ENCODE data around the gene ARHGAP8.

Gene ARHGAP8

DNA sequence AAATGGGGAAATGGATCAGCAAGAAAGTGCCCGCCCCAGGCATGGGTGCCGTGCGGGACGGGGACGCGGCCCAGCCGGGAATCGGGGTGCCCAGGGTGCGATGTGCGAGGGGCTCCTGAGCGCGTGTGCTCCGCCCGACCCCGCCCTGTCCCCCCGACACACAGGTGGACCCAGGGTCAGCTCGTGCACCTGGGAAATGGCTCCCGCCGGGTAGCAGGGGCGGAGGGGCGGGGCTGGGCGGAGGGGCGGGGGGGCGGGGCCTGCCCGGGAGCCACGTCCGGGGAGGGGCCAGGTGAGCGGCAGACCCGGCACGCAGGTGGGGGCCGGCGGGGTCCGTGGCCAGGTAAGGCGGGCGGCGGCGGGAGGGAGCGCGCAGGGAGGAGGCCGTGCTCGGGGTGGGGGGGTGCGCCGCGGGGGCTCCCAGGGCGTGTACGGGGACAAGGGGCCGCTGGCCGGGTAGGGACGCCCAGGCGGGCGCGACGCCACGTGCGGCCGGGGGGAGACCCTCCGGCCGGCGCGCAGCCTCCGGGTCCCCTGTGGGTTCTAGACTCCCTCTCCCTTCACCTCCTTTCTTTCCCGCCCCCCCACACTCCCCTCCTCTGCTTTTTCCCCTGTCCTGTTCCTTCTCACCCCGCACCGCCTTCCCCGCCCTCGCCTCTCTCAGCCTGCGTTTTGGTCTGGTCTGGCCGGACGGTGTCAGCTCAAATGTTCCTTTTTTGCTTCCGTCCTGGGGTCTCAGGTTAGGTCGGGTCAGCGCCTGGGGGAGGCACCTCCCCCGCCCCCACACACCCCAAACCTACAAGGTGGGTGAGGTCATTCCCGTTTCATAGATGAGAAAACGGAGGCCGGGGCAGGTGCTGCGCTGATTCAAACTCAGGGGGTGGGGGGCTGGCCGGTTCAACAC, at the start of gene ARHGAP8:
TSS of gene ARHGAP8 (plus strand) at position 291 of the 904 bp plus-strand sequence. CDS start 33,953 bp downstream, outside the sequence.
- no peak for DNase-seq

GRCh38 chr22:44703255-44703870, 49.0 kb upstream of the ARHGAP8 start:
- DNase-seq: no peak

GRCh38 chr22:44704159-44705021, 48.0 kb upstream of the ARHGAP8 start:
- no peak for DNase-seq

DNA sequence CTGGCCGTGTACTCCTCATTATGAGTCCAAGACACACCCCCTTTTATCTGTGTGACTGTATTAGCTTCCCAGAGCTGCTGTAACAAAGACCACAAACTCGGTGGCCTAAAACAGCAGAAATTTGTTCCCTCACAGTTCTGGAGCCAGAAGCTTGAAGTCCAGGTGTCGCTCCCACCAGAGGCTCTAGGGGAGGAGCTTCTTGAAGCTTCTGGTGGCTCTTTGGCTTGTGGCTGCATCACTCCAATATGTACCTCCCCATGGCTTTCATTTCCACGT, 47.4 kb upstream of the ARHGAP8 start:
- DNase-seq: no peak

DNA sequence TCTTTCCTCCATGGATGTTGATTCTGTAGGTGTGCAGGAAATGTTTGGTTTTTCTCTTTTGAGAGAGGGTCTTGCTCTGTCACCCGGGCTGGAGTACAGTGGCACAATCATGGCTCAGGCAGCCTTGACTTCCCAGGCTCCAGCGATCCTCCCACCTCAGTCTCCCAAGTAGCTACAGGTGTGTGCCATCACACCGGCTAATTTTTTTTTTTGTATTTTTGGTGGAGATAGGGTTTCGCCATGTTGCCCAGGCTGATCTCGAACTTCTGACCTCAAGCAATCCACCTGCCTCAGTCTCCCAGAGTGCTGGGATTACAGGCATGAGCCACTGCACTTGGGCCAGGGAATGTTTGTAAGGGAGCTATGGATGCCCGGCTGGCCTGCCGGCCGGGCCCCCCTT, 45.9 kb upstream of the ARHGAP8 start:
- DNase-seq: no peak

DNA sequence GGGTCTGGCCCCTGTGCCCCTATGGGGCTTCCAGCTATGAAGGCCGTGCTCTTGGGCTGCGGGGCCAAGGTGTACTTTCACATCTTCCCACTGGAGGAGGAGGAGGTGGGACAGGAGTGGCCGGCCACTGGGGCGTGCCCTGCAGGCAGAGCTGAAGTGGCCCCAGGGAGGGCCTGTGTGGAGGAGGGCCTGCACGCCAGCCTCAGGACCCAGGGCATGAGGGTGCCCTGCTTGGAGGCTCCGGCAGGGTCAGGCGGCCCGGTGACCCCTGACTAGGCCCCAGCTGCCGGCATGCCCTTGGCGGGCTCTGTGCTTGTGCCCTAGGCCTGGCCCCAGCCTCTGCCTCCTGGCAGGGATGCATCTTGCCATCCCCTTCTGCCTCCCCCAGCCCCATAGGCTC, 45.2 kb upstream of the ARHGAP8 start:
- DNase-seq: no peak

DNA sequence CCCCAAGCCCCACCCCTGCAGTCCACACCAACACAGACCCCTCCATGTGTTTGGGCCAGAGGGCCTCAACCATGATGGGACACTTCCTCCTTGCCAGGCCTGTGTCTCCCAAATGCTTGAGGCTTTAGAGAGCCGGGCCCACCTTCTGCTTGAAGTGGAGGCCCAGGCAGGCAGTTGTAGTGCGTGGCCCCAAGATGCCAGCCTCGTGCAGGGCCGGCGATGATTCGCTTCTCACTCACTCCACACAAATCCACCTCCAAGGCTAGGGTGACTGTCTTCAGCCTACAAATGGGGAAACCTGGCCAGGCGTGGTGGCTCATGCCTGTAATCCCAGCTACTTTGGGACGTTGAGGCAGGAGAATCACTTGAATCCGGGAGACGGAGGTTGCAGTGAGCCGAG, 44.6 kb upstream of the ARHGAP8 start:
- no peak for DNase-seq

DNA sequence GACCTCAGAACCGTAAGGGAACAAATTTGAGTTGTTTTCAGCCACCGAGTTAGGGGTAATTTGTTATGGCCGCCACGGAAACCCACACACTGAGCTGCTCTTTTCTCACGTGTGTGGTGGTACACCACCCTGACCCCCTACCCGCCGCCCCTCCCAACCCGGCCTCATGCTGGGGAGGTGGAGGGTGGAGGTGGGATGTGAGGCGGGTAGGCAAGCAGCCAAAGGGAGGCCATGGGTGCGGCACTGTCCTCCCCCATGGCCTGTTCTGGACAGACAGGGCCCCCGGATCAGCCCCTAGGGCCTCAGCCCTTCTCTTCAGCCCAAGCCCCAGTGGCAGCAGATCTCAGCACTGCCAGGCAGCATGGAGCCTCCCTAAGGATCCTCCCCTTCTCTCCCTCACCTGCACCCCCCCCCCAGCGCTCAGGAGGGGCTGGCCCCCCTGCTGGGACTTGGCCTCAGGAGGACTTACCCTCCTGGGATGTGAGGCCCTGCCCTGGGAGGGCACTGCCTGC, 42.4 kb upstream of the ARHGAP8 start:
- peak; percentile 26 for DNase-seq

DNA sequence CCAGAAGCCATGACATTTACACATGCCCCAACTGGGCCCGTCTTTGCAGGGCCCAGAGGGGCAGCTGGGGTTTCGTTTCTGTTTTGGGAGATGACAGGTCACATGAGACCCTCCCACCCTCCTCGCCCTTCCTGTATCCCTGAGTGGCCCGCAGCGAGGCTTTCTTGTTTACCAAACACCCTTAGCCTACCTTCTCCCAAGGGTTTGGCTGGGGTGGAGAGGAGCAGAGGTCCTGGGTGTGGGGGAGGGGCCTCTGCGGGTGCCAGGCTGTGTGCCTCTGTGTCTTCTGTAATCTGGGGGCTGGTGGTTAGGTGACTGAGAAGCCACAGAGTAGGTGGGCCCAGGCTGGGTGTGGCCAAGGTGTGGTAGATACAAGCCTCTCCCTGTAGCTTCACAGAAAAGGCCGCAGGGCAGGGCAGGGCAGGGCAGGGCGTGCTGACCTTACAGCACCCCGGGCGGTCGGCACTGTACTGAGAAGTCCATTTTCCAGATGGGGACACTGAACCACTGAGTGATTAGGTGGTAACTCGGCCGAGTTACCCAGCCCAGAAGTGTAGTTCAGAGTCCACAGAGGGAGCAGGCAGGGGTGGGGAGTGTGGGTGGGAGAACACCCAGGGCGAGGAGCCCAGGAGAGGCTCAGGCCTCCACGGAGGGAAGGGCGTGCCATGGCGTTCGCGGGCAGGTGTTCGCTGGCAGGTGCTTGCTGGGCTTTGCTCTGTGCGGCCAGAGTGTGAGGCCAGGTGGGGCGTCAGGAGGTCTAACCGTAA, 41.7 kb upstream of the ARHGAP8 start:
- peak; percentile 35 for DNase-seq

DNA sequence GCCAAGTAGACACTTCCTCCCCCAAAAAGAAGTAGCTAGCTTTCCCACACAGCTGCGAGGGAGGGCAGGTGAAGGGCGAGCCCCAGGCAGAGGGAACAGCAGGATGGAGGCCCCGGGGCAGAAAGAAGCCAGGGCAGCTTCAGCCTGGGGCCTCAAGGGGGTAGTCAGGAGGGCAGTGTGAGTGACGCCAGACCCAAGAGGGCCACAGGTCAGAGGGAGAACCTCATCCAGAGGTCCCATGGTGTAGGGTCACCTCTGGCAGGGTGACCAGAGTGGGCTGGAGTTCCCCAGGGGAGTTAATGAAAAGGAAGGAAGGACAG, 41.2 kb upstream of the ARHGAP8 start:
- no peak for DNase-seq

DNA sequence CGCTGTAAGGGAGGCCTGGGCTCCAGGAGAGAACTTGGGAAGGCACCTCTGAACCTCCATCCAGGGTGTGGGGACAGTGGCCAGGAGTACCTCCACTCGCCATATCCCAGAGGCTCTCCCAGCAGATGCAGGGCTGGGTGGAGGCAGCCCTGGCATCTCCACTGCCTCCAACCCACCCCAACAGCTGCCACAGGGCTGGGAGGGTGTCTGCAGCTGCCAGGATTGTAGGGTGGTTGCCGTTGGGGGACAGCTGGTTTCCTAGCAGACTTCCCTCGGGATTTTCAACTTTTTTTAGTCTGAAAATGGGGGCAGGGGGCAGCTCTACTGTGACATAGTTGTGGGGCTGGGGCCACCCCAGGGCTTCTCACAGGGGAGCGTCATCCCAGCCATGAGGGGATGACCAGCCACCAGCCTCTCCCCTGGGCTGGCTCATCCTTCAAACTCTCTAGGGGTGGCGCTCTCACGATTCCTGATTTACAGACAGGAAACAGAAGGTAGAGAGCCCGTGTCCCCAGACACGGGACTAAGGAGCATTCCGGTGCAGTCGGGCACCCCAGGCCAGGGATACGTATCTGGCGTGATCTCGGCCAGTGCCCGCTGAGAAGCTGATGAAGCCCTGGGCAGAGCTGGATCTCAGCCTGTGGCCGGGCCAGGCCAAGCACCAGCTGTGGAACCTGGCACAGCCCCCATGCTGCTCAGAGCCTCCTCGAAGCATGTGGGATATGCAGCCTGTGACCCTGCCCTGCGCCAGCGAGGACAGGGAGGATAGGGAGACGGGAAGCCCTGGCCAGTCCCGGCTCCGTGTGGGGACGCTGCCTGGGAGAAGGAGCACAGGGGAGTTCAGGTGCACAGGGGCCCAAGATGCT, 40.5 kb upstream of the ARHGAP8 start:
- no peak for DNase-seq

DNA sequence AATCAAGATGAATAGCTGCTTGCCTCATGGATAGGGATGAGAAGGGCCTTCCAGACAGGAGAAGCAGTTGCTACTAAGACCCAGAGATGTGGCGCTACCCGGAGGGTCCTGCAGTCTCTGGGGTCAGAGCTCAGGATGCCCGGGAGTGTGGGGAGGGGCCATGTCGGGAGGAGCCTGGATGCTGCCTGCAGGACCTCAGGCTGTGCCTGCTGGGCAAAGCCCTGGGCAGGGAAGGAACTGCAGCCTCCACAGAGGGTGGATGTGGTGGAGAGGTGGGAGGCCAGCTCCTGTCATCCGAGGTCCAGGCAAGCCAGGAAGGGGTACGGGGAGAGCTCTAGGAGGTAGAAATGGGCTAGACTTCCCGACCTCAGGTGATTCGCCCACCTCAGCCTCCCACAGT, 39.4 kb upstream of the ARHGAP8 start:
- DNase-seq: no peak

- DNase-seq: no peak
Observed at GRCh38 chr22:44714703-44715350, 37.5 kb upstream of the ARHGAP8 start.

GRCh38 chr22:44718418-44718817, 34.0 kb upstream of the ARHGAP8 start:
- DNase-seq: no peak

GRCh38 chr22:44719586-44720368, 32.6 kb upstream of the ARHGAP8 start:
- DNase-seq: no peak

- no peak for DNase-seq
Observed at GRCh38 chr22:44721213-44721612, 31.2 kb upstream of the ARHGAP8 start.

DNA sequence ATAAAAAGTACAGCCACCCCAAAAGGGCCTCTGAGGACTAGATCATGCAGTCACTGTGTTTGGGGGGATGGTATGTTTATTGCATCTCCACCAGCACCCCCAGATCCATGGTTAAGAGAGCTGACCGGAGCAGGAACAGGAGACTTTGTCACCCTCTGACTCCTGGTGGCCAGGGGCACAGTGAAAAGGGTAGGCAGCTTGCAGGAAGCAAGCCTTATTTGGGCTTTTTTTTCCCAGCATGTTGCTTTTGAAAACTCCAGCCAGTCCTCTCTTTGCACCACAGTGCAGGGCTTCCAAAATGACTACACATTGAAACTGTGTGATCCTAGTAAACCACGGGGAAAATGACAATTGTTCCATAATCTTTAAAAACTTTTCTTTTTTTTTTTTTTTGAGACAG, 29.8 kb upstream of the ARHGAP8 start:
- DNase-seq: no peak

GRCh38 chr22:44723801-44724200, 28.6 kb upstream of the ARHGAP8 start:
- no peak for DNase-seq

- DNase-seq: no peak
Observed at GRCh38 chr22:44724416-44724815, 28.0 kb upstream of the ARHGAP8 start.

DNA sequence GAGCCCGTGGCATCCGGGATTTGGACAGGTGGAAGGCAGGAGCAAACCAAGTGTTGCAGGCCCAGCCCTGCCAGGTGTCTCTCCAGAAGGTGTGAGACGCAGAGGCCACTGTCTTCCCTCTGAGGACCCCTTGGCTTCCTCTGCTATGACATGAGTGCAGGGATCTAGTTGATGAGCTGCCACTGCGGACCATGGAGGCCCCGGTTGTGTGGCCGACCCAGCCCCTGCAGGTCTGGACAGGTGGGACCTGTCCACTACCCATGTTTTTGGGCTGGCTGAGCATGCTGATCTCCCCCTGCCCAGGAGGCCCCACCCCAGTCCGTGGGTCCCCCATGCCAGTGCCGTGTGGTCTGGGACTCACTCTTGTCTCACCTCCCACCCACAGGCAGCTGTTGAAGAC, 27.5 kb upstream of the ARHGAP8 start:
- DNase-seq: no peak
